Adrenal gland (tissue), 12 donors: ENCODE data around the gene MYRFL. TPM values are rescaled to one million over a fixed set of nuclear protein-coding genes. Genes with fewer than 3 reads are reported as not detected.

ENCODE experiments used
- DNase-seq, 7 donors: peaks; one replicate each; pipeline ENCODE4 v3.0.0-alpha.2; 2019 to 2020
- H3K27ac ChIP-seq, 5 donors: fragments of 200-600 bp; sonication (generic) in 4 of 5; 1 replicate in 3 of 5; 2 replicates in 2 of 5; pipeline versions ENCODE4 v1.5.1 to v1.8.0; 2016 to 2020; ENCODE audit warnings: mild to moderate bottlenecking in 1 of 5
- H3K27me3 ChIP-seq: fragments of 200-600 bp; 2 replicates; pipeline ENCODE4 v1.8.0; 2021
- H3K36me3 ChIP-seq, 2 donors: fragments of 200-600 bp; replicated peaks in 1 of 2; 1 replicate in 1 of 2; 2 replicates in 1 of 2; pipeline versions ENCODE4 v1.5.1 to v1.8.0; 2018 to 2022
- H3K4me1 ChIP-seq, 2 donors: fragments of 200-600 bp; replicated peaks in 1 of 2; 1 replicate in 1 of 2; 2 replicates in 1 of 2; pipeline versions ENCODE4 v1.5.1 to v1.8.0; 2018 to 2021
- H3K4me3 ChIP-seq, 4 donors: fragments of 200-600 bp; sonication (generic) in 3 of 4; one replicate each; pipeline ENCODE4 v1.5.1; 2016 to 2018
- H3K9me3 ChIP-seq, 3 donors: fragments of 200-600 bp; sonication (generic) in 1 of 3; replicated peaks in 1 of 3; 1 replicate in 2 of 3; 2 replicates in 1 of 3; pipeline versions ENCODE4 v1.5.1 to v1.8.0; 2016 to 2021
- POLR2A ChIP-seq, 2 donors: fragments of 450-650 bp; IDR thresholded peaks; one replicate each; pipeline ENCODE4 v1.6.1; 2017; ENCODE audit warnings: antibody characterized with exemption in 2 of 2, mild to moderate bottlenecking in 2 of 2, moderate library complexity in 1 of 2
- WGBS, 4 donors: extraction: QIAGEN DNeasy Blood & Tissue Kit in 2 of 4; methylation state at CpG; one replicate each; pipeline versions ENCODE4 v1.1.5 to v1.1.7; 2013 to 2017; 5-methylcytosine and 5-hydroxymethylcytosine counted together
- intact Hi-C, 2 donors: fragments of 100-400 bp; cut with DNase I; formaldehyde crosslinking; loops; one replicate each; pipeline versions ENCODE4 v1.14.1 to v1.15.0; 2022 to 2023
- polyA plus RNA-seq, 3 donors: library from polyadenylated mRNA; stranded (reverse); fragments of 200-250 nt in 2 of 3; fragments of 350-450 nt in 1 of 3; fragmentation: Illumina TruSeq in 1 of 3; extraction: RNeasy Lipid Tissue Mini Kit (QIAGEN cat#74804) in 1 of 3; gene quantifications; one replicate each; pipeline ENCODE4 v1.2.3, GENCODE V29; 2013 to 2014
- total RNA-seq, 9 donors: library from RNA; depleted of rRNA in 4 of 9; stranded (reverse); fragments of >200 nt in 4 of 9; fragments of 120-200 nt in 1 of 9; fragmentation: NEBNext Ultra II Directional in 1 of 9; extraction: Animal tissue kit (Norgen Biotek cat#: 25700) in 1 of 9; gene quantifications; one replicate each; pipeline versions ENCODE4 v1.1.0 to v1.2.4, GENCODE V29; 2013 to 2023
- TF ChIP-seq, protein P1 (sequence below), 6 experiments: fragments of 450-650 bp in 4 of 6; fragments of 200-600 bp in 2 of 6; sonication (generic) in 1 of 6; IDR thresholded peaks; 1 replicate in 5 of 6; 2 replicates in 1 of 6; pipeline versions ENCODE4 v1.5.1 to v1.8.0; 2016 to 2021; ENCODE audit warnings: antibody characterized with exemption in 6 of 6, mild to moderate bottlenecking in 2 of 6, moderate library complexity in 1 of 6
- donor health status: healthy with polysubstance abuse.
- donor health status: Bipolar disorder and iron deficiency.
- donor health status: DM: yes; HTN: yes; CAD: no.
- donor health status: DM: no; HTN: no; CAD: no.
- donor health status: DM: no; HTN: no; CAD: no.
- donor health status: DM: yes; HTN: yes; CAD: no.

The MYRFL gene
- total and polyA plus RNA-seq, 12 donors, result 0.07 to 1.00 (median 0.30) TPM

DNA sequence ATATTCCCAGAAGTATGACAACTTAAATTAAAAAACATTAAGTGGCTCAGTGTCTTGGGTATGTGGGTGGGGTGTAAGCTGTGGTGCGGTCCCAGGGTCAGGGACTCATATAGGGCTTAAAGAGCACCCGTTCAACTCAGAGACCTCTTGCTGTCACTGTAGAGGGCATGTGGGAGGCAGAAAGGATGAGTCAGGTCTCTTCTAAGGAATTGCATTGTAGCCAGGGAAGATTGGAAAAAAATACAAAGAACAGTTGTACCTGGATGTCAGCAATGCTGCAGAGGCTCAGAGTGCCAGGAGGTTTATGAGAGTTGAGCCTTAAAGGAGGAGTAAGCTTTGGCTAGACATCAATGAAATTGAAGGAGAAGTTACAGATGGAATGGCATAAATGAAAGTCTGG lies 104.1 kb downstream of the MYRFL start:
- Histone ChIP-seq H3K27ac (no peak overlapping the region), H3K36me3 (no peaks in the 10 kb centered on the region), H3K4me1 (no peaks in the 10 kb centered on the region), H3K27me3 (no peaks in the 10 kb centered on the region), H3K9me3 (no peaks in the 10 kb centered on the region), H3K4me3 (no peak overlapping the region)
- no peak for TF ChIP-seq POLR2A (IDR thresholded peaks at IDR 0.05)
- TF ChIP-seq, protein P1, sequence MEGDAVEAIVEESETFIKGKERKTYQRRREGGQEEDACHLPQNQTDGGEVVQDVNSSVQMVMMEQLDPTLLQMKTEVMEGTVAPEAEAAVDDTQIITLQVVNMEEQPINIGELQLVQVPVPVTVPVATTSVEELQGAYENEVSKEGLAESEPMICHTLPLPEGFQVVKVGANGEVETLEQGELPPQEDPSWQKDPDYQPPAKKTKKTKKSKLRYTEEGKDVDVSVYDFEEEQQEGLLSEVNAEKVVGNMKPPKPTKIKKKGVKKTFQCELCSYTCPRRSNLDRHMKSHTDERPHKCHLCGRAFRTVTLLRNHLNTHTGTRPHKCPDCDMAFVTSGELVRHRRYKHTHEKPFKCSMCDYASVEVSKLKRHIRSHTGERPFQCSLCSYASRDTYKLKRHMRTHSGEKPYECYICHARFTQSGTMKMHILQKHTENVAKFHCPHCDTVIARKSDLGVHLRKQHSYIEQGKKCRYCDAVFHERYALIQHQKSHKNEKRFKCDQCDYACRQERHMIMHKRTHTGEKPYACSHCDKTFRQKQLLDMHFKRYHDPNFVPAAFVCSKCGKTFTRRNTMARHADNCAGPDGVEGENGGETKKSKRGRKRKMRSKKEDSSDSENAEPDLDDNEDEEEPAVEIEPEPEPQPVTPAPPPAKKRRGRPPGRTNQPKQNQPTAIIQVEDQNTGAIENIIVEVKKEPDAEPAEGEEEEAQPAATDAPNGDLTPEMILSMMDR (IDR thresholded peaks at IDR 0.05), result no peak
- WGBS, 4 donors, result 69 to 86% (median 77%) methylated on average over 2 of the region's 2 CpGs
- no peak for DNase-seq
- intact Hi-C loops, result no loop called here

DNA sequence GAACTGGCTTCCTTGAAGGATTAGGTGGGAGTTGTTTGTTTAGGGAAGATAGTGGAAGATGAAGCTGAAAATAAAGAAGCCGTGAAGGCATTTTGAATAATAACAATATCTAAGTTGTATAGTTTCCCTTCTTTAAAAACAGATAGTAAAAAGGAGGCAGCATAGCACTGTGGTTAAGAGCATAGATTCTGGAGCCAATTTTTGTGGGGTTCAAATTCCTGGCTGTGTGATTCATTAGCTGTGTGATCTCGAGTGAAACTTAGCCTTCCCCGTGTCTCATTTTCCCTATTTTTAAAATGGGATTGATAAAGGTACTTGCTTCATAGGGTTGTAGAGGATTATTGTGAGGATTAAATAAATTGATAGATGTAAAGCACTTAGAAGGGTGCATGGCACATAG lies 104.5 kb downstream of the MYRFL start:
- intact Hi-C loops, result no loop called here
- no peak for TF ChIP-seq POLR2A (IDR thresholded peaks at IDR 0.05)
- TF ChIP-seq, protein P1 (IDR thresholded peaks at IDR 0.05), result no peak
- 46 to 64% (median 52%) methylated on average over 3 of the region's 3 CpGs for WGBS, 4 donors
- Histone ChIP-seq H3K4me1 (no peaks in the 10 kb centered on the region), H3K9me3 (no peaks in the 10 kb centered on the region), H3K36me3 (no peaks in the 10 kb centered on the region), H3K27me3 (no peaks in the 10 kb centered on the region), H3K27ac (no peak overlapping the region), H3K4me3 (no peak overlapping the region)
- DNase-seq, result no peak

DNA sequence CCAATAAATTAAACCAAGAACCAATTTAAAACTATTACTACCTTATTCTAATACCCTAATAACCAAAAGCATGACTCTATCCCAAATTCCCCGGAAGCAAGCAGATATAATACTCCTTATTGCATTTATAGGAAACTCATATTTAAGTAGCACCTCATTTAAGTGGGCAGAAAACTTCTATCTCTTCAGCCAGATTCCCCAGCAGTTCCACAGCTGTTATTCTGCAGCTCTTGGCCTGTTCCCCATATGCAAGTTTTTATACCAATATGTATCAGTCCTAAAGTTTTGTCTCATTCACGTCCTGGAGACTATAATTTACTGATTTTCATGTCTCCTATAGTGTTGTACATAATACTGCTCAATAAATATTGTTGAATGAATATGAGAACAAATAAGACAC lies 106.5 kb downstream of the MYRFL start:
- no peak overlapping the region for H3K4me3 ChIP-seq
- WGBS, 4 donors, result 43 to 66% (median 53%) methylated on average over 2 of the region's 2 CpGs
- intact Hi-C loops, result no loop called here
- no peak for DNase-seq
- H3K27ac ChIP-seq, result no peak overlapping the region
- H3K36me3 ChIP-seq, result no peaks in the 10 kb centered on the region
- no peaks in the 10 kb centered on the region for H3K9me3 ChIP-seq
- H3K27me3 ChIP-seq, result no peaks in the 10 kb centered on the region
- H3K4me1 ChIP-seq, result no peaks in the 10 kb centered on the region
- no peak for TF ChIP-seq POLR2A (IDR thresholded peaks at IDR 0.05)
- TF ChIP-seq, protein P1 (IDR thresholded peaks at IDR 0.05), result no peak

DNA sequence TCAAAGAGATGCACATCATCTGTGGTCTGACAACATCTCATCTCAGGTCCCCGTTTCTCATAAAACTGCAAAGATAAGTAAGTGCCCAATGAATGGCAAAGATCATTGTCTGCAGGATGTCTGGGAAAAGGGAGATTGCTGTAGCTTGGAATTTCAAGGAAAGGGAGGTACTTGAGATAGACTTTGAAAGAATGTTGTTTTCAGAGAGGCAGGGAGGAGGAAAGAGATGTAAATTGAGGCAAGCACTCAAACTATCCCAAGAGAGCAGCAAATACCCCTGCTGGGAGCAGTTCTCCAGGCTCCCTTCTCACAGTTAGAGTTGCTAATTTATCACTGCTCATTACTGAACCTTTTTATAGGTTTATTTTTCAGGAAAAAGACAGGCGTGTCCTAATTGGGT lies 107.1 kb downstream of the MYRFL start:
- TF ChIP-seq, protein P1 (IDR thresholded peaks at IDR 0.05), result no peak
- TF ChIP-seq POLR2A (IDR thresholded peaks at IDR 0.05), result no peak
- Histone ChIP-seq H3K27ac (no peak overlapping the region), H3K9me3 (no peaks in the 10 kb centered on the region), H3K36me3 (no peaks in the 10 kb centered on the region), H3K4me1 (no peaks in the 10 kb centered on the region), H3K27me3 (no peaks in the 10 kb centered on the region), H3K4me3 (no peak overlapping the region)
- no peak for DNase-seq
- 63 to 76% (median 74%) methylated on average over 2 of the region's 2 CpGs for WGBS, 4 donors
- intact Hi-C loops, result no loop called here
